T-helper 17 cell (primary cell): ENCODE results near the gene C3orf18. TPM values are rescaled to one million over a fixed set of nuclear protein-coding genes. Genes with fewer than 3 reads are reported as not detected.

Experiments
- ATAC-seq: fragments of 150-1000 bp; cut with Tn5 transposase; 2 replicates; pipeline ENCODE4 v1.10.0; 2021; ENCODE audit warnings: mild to moderate bottlenecking, moderate library complexity
- DNase-seq, 3 donors: peaks; one replicate each; pipeline versions ENCODE4 v3.0.0 to v3.0.0-alpha.2; 2020 to 2021
- H3K9me3 ChIP-seq: one replicate; pipeline ENCODE4 v1.7.0; 2013; ENCODE audit warnings: low read length, mild to moderate bottlenecking; ENCODE audit not compliant: control insufficient read depth, poor library complexity, severe bottlenecking
- H3K27ac Mint-ChIP-seq: one replicate; pipeline ENCODE4 v1.8.0; 2022; ENCODE audit warnings: mild to moderate bottlenecking, moderate library complexity, mixed read lengths
- H3K27me3 Mint-ChIP-seq: one replicate; pipeline ENCODE4 v1.8.0; 2022; ENCODE audit warnings: mixed read lengths
- H3K36me3 Mint-ChIP-seq: one replicate; pipeline ENCODE4 v1.8.0; 2022; ENCODE audit warnings: low read depth, mixed read lengths
- H3K4me1 Mint-ChIP-seq: one replicate; pipeline ENCODE4 v1.8.0; 2022; ENCODE audit warnings: mild to moderate bottlenecking, mixed read lengths
- H3K4me3 Mint-ChIP-seq: one replicate; pipeline ENCODE4 v1.8.0; 2022; ENCODE audit warnings: mild to moderate bottlenecking, moderate library complexity, mixed read lengths
- total RNA-seq, 4 donors: library from RNA in 2 of 4; stranded (reverse) in 2 of 4; gene quantifications; one replicate each; pipeline ENCODE4 v1.2.3 and lab custom pipeline; 2022 to 2026

C3orf18 gene
- total RNA-seq, 2 donors from 2014 or later: 15.0 to 17.1 TPM

GRCh38 chr3:50608278-50608677, 40.7 kb upstream of the C3orf18 start:
- H3K9me3 ChIP-seq: no peaks in the 10 kb centered on the region
- H3K4me1 Mint-ChIP-seq: peaks cover 66% of the 10 kb centered on the region
- peaks cover 40% of the 10 kb centered on the region for H3K36me3 Mint-ChIP-seq
- no peak for DNase-seq
- no peaks in the 10 kb centered on the region for H3K27me3 Mint-ChIP-seq
- H3K27ac Mint-ChIP-seq: peak overlapping the region; percentile 98
- ATAC-seq: no peak
- H3K4me3 Mint-ChIP-seq: peak overlapping the region; percentile 98

GRCh38 chr3:50607271-50608091, 39.9 kb upstream of the C3orf18 start:
- H3K9me3 ChIP-seq: no peaks in the 10 kb centered on the region
- peaks cover 69% of the 10 kb centered on the region for H3K4me1 Mint-ChIP-seq
- ATAC-seq: no peak
- peak overlapping the region; percentile 98 for H3K4me3 Mint-ChIP-seq
- H3K27ac Mint-ChIP-seq: peak overlapping the region; percentile 98
- H3K27me3 Mint-ChIP-seq: no peaks in the 10 kb centered on the region
- peaks cover 41% of the 10 kb centered on the region for H3K36me3 Mint-ChIP-seq
- no peak for DNase-seq

- Mint-ChIP-seq H3K4me3 (peak overlapping the region; percentile 98), H3K4me1 (peaks cover 69% of the 10 kb centered on the region), H3K36me3 (peaks cover 41% of the 10 kb centered on the region), H3K27ac (peak overlapping the region; percentile 98), H3K27me3 (no peaks in the 10 kb centered on the region)
- H3K9me3 ChIP-seq: no peaks in the 10 kb centered on the region
- ATAC-seq (no peak), DNase-seq (no peak)
Observed at GRCh38 chr3:50606596-50606995, 39.0 kb upstream of the C3orf18 start.

GRCh38 chr3:50605901-50606326, 38.4 kb upstream of the C3orf18 start:
- ATAC-seq (no peak), DNase-seq (no peak)
- peak overlapping the region; percentile 98 for H3K4me3 Mint-ChIP-seq
- H3K27me3 Mint-ChIP-seq: no peaks in the 10 kb centered on the region
- peaks cover 38% of the 10 kb centered on the region for H3K36me3 Mint-ChIP-seq
- peak overlapping the region; percentile 98 for H3K27ac Mint-ChIP-seq
- H3K4me1 Mint-ChIP-seq: peaks cover 75% of the 10 kb centered on the region
- H3K9me3 ChIP-seq: no peaks in the 10 kb centered on the region

GRCh38 chr3:50604628-50605588, 37.4 kb upstream of the C3orf18 start:
- Mint-ChIP-seq H3K36me3 (peaks cover 34% of the 10 kb centered on the region), H3K4me3 (peak overlapping the region; percentile 98), H3K27ac (peak overlapping the region; percentile 98), H3K4me1 (peaks cover 78% of the 10 kb centered on the region), H3K27me3 (no peaks in the 10 kb centered on the region)
- ATAC-seq (no peak), DNase-seq (no peak)
- no peaks in the 10 kb centered on the region for H3K9me3 ChIP-seq

GRCh38 chr3:50604110-50604621, 36.6 kb upstream of the C3orf18 start:
- Mint-ChIP-seq H3K27ac (peak overlapping the region; percentile 98), H3K27me3 (no peaks in the 10 kb centered on the region), H3K4me1 (peaks cover 81% of the 10 kb centered on the region), H3K36me3 (peaks cover 30% of the 10 kb centered on the region), H3K4me3 (peak overlapping the region; percentile 98)
- no peaks in the 10 kb centered on the region for H3K9me3 ChIP-seq
- ATAC-seq (no peak), DNase-seq (no peak)

- DNase-seq: no peak
- Mint-ChIP-seq H3K27ac (peak overlapping the region; percentile 98), H3K36me3 (peaks cover 25% of the 10 kb centered on the region)
Observed at GRCh38 chr3:50603261-50604109, 35.9 kb upstream of the C3orf18 start.

GRCh38 chr3:50602595-50603191, 35.1 kb upstream of the C3orf18 start:
- Mint-ChIP-seq H3K27me3 (no peaks in the 10 kb centered on the region), H3K4me3 (peak overlapping the region; percentile 88), H3K36me3 (peaks cover 20% of the 10 kb centered on the region), H3K4me1 (peaks cover 71% of the 10 kb centered on the region), H3K27ac (peak overlapping the region; percentile 98)
- DNase-seq (no peak), ATAC-seq (peak; percentile 2)
- H3K9me3 ChIP-seq: no peaks in the 10 kb centered on the region

More at GRCh38 chr3:50603261-50604109, 35.9 kb upstream of the C3orf18 start:
- Mint-ChIP-seq H3K4me1 (peaks cover 76% of the 10 kb centered on the region), H3K27me3 (no peaks in the 10 kb centered on the region), H3K4me3 (peak overlapping the region; percentile 98)
- no peak for ATAC-seq
- no peaks in the 10 kb centered on the region for H3K9me3 ChIP-seq

- ATAC-seq (peak; percentile 83), DNase-seq (peak; percentile 34 to 45 (median 43))
- Mint-ChIP-seq H3K27me3 (no peaks in the 10 kb centered on the region), H3K36me3 (peaks cover 18% of the 10 kb centered on the region), H3K4me3 (peak overlapping the region; percentile 88), H3K4me1 (peaks cover 65% of the 10 kb centered on the region), H3K27ac (peak overlapping the region; percentile 98)
- H3K9me3 ChIP-seq: no peaks in the 10 kb centered on the region
Observed at GRCh38 chr3:50600841-50601591, 33.5 kb upstream of the C3orf18 start.

GRCh38 chr3:50600141-50600753, 32.7 kb upstream of the C3orf18 start:
- ATAC-seq (no peak), DNase-seq (no peak)
- Mint-ChIP-seq H3K4me3 (peak overlapping the region; percentile 67), H3K27me3 (no peaks in the 10 kb centered on the region), H3K36me3 (peaks cover 12% of the 10 kb centered on the region), H3K4me1 (peaks cover 61% of the 10 kb centered on the region), H3K27ac (peak overlapping the region; percentile 98)
- H3K9me3 ChIP-seq: no peaks in the 10 kb centered on the region

GRCh38 chr3:50599716-50600118, 32.2 kb upstream of the C3orf18 start:
- Mint-ChIP-seq H3K27me3 (no peaks in the 10 kb centered on the region), H3K4me3 (peak overlapping the region; percentile 67), H3K27ac (peak overlapping the region; percentile 98), H3K36me3 (peaks cover 11% of the 10 kb centered on the region), H3K4me1 (peaks cover 59% of the 10 kb centered on the region)
- DNase-seq (no peak), ATAC-seq (no peak)
- no peaks in the 10 kb centered on the region for H3K9me3 ChIP-seq
